HEK293T (cell line): ENCODE results near the gene FBXO5.

Experiments
- ARNT ChIP-seq: fragments of 450-650 bp; IDR thresholded peaks from 2 replicates; pipeline ENCODE4 v1.6.1; 2017; ENCODE audit warnings: mild to moderate bottlenecking
- CTBP1 ChIP-seq: fragments of 450-650 bp; IDR thresholded peaks from 2 replicates; pipeline ENCODE4 v1.6.1; 2016; ENCODE audit warnings: borderline replicate concordance
- FOXK2 ChIP-seq: fragments of 450-650 bp; IDR thresholded peaks from 2 replicates; pipeline ENCODE4 v1.6.1; 2016; ENCODE audit warnings: mild to moderate bottlenecking
- FOXM1 ChIP-seq: fragments of 450-650 bp; IDR thresholded peaks from 2 replicates; pipeline ENCODE4 v1.6.1; 2017; ENCODE audit warnings: mild to moderate bottlenecking, borderline replicate concordance
- HDGF ChIP-seq: fragments of 450-650 bp; IDR thresholded peaks from 2 replicates; pipeline ENCODE4 v1.6.1; 2017; ENCODE audit warnings: antibody characterized with exemption, borderline replicate concordance
- L3MBTL2 ChIP-seq: fragments of 450-650 bp; conservative IDR thresholded peaks from 2 replicates; pipeline ENCODE4 v1.6.1; 2016; ENCODE audit warnings: mild to moderate bottlenecking
- PKNOX1 ChIP-seq: fragments of 450-650 bp; IDR thresholded peaks from 2 replicates; pipeline ENCODE4 v1.6.1; 2016
- SP1 ChIP-seq: fragments of 450-650 bp; IDR thresholded peaks from 2 replicates; pipeline ENCODE4 v1.6.1; 2017
- SUZ12 ChIP-seq: fragments of 450-650 bp; IDR thresholded peaks from 2 replicates; pipeline ENCODE4 v1.6.1; 2016; ENCODE audit warnings: mild to moderate bottlenecking
- ZNF384 ChIP-seq: fragments of 450-650 bp; IDR thresholded peaks from 2 replicates; pipeline ENCODE4 v1.6.1; 2016

- no peak for TF ChIP-seq PKNOX1
- TF ChIP-seq CTBP1, result no peak
- no peak for TF ChIP-seq SUZ12
- TF ChIP-seq HDGF, result no peak
- no peak for TF ChIP-seq L3MBTL2
- TF ChIP-seq ARNT, result no peak
- no peak for TF ChIP-seq FOXK2
- no peak for TF ChIP-seq SP1
- no peak for TF ChIP-seq FOXM1
- TF ChIP-seq ZNF384, result no peak
Measured at GRCh38 chr6:152980656-152981055, 2.2 kb downstream of the FBXO5 start.
